Activated CD4-positive, alpha-beta T cell treated with anti-CD3 and anti-CD28 coated beads, Interleukin-2, amount 50 U/mL, for 48 hours (primary cell): Measurements from ENCODE around the gene C1QL2.

Source experiments
- DNase-seq, 2 experiments: peaks; one replicate each; pipeline ENCODE4 v3.0.0-alpha.2; 2020

The C1QL2 gene

GRCh38 chr2:119178776-119179175, 20.2 kb upstream of the C1QL2 start:
- DNase-seq = no peak

DNA sequence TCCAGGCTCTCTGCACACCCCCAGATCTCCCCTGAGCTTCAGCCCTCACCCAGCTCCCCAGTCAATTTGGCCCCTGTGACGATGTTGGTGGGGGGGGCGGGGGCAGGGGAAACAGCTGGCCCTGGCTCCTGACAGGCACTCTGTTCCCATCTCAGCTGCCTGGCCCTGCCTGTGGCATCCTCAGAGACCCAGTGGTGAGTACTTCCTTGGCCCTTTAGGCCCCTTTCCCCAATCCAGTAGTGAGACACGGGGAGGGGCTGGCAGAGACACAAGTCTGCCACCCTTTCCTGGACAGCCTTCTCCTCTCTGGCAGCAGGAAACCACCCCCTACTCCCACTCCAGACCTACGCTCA, 19.3 kb upstream of the C1QL2 start:
- DNase-seq = no peak

DNA sequence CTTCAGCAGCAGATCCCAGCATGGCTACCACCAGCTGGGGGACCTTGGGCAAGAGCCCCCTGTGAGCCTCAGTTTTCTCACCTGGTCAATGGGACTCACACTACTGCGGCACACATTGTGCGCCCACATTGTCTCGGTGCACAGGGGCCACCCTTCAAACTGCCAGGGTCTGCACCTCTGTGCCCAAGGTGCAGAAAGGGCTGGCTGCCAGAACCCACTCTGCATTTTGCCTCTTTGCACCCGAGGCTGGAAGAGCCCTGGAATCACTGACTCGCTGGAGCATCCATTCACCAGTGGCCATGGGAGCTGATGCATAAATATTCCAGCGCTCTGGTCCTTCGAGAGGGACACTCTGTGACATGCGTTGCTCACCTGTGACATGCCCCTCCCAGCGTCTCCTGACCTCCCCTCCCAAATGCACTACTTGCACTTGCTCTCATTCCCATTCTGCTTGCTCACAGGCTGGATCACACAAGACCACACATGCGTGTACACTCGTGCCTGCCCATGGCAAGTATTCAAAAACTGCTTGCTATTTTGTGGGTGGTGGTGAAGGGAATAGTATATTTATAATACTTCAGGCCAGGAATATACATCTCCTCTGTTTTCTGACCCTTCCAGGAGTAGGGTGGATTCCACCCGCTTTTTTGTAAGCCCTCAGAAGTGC, 18.8 kb upstream of the C1QL2 start:
- DNase-seq = no peak

DNA sequence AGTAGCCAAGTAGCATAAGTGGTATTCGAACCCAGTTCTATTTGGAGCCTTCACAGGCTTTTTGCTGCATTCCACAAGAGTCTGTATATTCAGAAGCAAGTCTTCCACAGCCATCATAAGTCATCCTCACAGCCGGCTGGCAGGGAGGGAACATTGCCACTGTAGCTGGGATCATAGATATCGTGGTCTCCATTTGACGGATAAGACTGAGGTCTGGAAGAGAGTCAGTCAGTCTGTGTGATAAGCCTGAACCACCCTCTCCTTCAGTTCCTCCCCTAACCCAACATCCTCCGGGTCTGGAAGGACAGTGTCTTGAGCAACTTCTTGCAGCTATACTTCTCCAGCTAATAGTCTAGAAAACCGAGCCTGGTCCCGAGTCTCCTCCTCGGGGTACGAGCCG, 17.0 kb upstream of the C1QL2 start:
- no peak for DNase-seq

DNA sequence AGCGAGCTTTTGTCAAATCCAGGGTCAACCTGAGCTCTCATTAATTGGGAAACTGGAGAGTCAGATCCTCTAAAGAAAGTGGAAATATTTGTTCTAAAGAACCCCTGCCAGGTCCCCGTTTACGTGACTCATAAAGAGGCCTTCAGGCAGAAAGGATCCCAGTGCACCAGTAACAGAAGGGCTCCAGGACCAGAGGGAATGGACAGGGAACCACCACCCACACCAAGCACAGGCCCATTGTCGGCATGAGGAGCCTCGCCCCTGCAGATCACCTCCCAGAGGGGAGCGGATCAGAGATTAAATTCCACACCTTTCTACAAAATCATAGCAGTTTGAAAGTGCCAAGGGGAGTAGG, 16.4 kb upstream of the C1QL2 start:
- DNase-seq = no peak

GRCh38 chr2:119174216-119174992, 15.9 kb upstream of the C1QL2 start:
- DNase-seq = peak; percentile 61 to 70

DNA sequence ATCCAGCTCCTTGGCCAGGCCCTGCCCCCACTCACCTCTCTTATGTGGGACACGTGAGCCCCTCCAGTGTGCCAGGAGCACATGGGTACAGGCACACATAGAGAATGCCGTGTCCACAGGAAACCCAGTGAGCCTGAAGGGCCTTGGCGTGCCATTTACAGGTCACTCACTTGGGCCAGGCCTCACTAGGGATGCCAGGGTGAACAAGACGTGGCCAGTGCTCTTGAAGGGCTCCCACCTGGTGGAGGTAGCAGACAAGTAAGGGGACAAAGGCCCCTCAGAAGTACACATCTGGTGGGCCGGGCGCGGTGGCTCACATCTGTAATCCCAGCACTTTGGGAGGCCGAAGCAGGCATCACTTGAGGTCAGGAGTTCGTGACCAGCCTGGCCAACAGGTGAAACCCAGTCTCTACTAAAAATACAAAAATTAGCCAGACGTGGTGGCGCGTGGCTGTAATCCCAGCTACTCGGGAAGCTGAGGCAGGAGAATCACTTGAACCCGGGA, 15.1 kb upstream of the C1QL2 start:
- no peak for DNase-seq

DNA sequence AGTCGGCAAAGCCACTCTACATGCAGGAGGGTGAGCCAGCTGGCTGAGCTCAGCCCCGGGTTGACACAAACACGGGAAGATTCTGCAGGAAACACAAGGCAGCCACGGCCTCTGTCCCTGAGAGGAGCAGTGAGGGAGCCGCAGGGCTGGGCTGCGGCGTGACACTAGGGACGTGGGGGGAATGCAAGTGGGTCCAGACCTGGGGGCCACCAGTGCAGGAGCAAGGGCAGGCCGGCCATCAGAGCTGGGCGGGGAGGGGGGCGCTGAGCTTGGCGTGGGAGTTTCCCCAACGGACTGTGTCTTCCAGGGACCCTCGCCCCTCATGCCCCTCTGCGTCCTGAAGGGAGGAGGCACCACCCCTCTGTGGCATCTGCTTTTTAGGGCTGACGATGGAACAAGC, 12.0 kb upstream of the C1QL2 start:
- DNase-seq = no peak

DNA sequence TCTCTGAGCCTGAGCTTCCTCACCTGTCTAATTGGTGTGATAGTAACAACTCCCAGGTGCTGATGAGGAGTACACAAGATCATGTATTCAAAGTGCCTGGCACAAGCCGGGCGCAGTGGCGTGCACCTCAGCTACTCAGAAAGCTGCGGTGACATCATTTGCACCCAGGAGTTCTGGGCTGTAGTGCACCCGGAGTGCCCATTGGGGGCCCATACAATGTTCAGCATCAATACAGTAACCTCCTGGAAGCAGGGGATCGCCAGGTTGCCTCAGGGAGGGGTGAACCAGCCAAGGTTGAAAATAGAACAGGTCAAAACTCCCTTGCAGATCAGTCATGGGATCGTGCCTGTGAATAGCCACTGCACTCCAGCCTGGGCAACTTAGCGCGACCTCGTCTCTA, 11.2 kb upstream of the C1QL2 start:
- no peak for DNase-seq

DNA sequence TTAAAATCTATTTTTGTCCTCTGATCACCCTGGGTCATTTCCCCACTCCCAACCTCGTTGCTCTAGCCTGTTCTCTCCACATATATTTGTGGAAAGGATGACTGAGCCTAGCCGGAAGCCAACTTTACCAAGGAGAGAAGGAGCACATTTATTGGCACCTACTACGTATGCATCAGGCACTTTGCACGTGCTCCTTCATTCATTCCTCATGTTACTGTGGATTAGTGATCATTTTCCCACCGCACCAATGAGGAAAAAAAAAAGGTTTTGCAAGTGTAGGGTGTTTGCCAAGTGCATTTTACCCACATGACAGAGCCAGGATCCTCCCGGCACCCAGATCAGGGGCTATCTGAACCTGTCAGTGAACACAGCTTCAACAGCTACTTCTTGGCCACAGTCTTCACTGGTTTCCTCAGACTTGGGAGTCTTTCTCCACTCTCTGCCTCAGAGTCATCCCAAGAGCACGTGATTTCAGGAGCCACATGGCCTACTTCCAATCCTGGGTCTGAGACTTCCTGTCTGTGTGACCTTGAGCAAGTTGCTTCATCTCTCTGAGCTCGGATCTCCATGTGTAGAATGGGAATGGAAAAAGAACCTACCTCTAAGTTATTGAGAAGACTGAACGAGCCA, 1.9 kb upstream of the C1QL2 start:
- DNase-seq = no peak

DNA sequence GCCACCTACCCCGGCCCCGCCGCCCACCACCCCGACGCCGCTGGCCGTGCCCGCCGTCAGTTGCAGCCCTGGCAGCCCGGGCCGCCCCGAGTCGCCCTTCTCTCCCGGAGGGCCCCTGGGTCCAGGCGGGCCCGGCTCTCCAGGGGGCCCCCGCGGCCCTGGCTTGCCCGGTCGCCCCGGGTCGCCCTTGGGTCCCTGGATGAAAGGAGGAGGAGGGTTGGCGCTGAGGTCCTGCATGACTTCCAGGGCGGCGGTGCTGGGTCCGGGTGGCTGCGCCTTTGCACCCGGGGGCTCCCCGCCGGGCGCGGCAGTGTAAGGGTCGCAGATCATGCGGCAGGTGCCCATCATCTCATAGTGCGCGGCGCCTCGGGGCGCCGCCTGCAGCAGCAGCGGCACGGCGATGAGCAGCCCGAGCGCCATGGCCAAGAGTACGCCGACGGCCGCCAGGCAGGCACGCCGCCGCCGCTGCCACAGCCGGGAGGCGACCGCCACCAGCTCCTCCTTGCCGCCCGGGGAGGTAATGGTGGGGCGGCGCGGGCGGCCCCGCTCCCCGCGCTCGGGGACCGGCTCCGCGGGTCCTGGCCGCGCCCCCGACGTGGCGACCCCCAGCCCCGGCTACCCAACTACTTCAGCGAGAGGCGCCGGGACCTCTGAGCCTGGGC, 570 bp downstream of the C1QL2 start:
- no peak for DNase-seq

GRCh38 chr2:119156891-119157773, 1.4 kb downstream of the C1QL2 start:
- no peak for DNase-seq

DNA sequence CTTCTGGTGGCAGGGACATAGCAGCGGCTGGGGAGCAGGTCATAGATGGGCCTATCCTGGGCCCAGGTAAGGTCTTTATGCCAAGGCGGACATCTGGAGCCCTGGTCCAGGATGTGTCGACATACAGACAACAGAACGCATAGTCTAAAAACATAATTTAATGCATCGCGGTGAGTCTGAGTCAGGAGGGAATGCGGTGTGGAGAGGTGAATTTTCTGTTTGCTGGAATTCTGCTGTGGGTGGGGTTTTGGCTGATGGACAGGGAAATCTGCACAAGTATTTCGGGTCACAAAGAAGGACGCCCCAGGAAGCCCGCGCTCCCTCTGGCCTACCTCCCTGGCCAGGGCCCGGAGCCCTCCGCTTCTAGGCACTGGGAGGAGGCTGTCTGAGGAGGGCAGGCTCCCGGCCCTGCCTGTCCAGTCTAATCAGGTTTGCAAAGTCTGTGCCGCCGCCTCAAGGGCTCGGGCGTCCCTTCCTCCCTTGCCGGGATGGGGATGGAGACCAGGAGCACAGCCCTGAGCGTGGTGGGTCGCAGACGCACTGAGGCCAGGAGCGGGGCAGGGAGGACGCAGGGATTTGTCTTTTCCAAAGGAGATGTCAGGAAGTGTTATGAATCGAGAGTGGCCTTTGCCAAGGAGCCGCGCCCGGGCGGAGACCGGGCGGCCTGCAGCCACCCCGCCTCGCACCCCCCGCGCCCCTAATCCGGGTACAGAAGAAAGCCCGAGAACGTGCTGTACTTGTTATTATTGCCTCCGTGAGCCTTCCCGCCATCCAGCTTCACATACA, 2.3 kb downstream of the C1QL2 start:
- DNase-seq = no peak

DNA sequence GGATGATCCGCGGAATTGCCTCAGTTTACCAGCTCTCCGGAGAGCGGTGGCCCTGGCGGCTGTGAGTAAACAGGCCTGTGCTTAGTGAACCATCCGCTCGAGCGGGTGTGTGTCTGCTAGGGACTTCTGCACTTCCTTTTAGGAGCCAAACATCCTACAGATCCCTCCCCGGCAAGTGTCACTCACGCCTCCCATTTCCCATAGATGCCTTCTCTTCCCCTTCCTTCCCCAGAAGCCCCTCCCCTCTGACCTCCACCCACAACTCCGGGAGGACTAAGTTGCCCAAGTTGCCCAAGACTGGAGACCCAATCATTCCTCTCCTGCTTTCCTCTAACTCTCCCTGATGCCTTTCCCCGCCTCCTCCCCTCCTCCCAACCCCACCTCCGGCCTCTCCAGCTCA, 2.9 kb downstream of the C1QL2 start:
- no peak for DNase-seq

DNA sequence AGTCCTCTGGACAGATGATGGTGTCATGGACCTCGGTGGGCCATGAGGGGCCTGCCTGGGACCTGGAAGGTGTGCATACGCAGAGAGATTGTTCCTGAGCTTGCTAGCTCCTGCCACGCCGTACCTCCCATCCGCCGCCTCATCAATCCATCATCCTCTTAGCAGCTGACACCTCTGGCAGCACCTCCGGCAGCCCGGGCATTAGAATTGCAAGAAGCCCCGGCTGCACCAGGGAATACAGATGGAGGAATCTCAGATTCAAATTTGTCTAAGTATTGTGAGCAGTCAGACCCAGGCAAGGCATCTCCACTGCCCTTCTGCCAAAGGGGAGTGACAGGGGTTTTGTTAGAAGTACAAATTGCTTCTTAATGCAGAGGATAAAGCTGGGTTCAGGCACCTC, 4.5 kb downstream of the C1QL2 start:
- DNase-seq = no peak

DNA sequence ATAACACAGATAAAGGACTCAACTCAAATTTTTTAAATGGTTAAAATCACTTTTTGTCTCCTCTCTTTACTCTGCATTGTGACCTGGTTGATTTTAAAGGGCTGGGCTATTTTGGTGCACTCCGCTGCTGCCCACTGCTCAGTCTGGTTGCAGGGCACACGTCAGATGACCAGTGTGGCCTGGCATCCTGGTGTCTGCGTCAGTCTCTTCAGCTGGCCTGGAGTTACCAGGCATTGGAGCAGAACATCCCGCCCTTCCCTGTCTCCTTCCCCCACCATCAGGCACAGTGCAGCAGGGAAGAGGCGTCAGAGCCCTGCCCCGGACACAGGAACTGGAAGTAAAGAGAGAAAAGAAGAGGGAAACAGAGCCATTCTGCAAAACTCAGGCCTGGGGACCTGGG, 8.9 kb downstream of the C1QL2 start:
- no peak for DNase-seq

DNA sequence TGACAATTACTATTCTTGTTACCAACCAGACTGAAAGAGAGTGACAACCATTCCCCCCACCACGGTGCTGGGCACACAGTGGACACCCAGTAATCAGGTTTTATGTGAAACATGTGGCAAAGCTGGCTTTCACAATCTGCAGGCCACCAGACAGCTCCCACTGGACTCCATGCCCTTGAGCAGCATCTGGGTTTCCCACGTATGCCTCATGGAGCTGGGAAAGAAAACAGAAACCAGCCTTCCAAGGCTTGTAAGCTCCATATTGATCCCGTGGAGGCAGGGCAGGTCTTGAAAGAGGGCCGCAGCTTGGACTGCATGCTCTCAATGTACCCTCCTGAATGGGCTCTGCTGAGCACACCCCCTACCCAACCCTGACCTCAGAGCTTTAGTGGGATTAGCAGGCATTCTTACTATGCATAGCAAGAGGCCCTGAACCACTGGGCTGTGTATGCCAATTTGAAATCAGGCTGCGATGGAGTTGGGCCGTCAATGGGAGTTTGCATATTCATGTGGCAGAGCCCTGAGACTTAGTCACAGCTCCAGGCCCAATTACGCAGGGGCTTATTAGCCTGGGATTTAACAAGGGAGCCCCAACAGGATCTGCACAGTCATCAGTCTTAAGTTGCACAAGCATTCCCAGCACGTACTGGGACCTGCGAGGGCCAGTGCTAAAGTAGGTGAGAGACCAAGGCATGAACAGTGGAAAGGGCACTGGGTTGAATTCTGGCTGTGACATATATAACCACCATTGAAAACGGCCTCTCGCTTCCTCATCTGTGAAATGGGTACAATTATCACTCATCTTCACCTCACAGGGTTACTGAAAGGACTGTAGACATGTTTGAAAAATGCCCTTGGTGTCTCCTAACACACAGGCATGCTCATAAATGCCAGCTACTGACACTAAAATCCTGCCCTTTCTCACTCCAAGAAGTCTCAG, 10.5 kb downstream of the C1QL2 start:
- DNase-seq = no peak

GRCh38 chr2:119144806-119145205, 13.7 kb downstream of the C1QL2 start:
- no peak for DNase-seq

- DNase-seq = no peak
These were observed 15.7 kb downstream of the C1QL2 start for GRCh38 chr2:119142824-119143223.

DNA sequence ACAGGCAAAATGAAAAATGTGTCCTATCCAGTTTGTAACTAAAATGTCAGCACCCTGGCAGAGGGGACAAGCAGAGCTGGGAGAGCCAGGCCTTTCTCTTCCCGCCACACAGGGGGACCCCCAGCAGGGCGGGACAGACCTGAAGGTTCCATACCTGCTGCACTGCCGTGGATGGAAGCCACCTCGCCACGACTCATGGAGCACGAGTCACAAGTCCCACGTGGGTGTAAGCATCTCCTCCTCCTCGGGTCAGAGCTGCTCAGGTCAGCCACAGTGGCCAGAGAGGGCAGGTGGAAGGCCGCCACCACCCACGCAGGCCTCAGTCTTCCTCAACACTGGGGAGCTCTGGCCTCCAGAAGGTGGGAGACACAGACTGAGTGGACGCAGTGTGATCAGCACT, 21.0 kb downstream of the C1QL2 start:
- DNase-seq = no peak

DNA sequence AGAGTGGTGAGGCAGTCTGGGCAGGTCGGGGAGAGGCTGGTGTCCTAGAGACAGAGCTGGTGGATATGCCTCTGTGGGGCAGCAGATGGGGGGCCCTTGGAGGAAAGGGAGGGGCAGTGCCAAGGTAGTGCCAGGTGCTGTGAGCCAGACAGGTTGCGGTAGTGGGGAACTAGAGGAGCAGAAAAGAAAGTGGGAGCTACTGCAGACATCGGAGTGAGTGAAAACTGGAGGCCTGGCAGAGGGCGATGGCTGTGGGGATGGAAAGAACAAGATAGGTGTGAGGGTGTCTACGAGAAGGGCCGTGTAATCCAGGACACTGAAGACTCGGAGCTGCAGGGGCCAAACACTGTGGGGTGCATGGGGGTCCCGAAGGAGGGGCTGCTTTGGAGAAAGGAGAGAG, 21.7 kb downstream of the C1QL2 start:
- no peak for DNase-seq
